T-helper 2 cell (primary cell): ENCODE data around the gene CTPS1.

Experiments
- DNase-seq, 5 experiments: peaks; one replicate each; pipeline versions ENCODE4 v3.0.0 to v3.0.0-alpha.2; 2012 to 2022

Gene CTPS1

DNA sequence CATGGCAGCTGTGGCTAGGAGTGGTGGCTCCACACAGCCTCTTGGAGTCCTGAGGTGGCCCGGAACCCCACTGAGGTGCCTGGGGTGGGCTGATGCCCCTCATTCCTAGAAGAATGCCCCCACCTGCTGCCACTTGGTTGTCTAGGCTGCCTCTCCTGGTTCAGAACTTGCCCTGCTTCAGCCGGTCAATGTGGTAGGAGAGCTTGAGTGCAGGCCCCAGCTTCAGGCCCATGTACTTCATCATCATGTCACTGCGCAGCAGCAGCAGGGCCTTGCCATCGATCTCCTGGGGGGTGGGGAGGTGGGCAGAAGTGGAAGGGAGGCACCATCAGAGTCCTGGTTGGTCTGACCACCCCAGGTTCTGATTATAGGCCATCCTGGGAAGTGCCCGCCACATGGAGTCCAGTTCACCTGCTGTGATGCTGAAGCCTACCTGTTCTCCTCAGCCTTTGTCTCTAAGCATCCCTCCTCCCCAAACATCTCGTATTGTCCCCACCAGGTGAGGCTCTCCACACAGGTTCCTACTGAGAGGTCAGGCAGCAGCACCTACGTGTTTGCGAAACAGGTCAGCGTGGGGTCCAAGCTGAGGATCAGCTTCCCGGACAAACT lies 48.6 kb downstream of the CTPS1 start:
- no peak for DNase-seq

DNA sequence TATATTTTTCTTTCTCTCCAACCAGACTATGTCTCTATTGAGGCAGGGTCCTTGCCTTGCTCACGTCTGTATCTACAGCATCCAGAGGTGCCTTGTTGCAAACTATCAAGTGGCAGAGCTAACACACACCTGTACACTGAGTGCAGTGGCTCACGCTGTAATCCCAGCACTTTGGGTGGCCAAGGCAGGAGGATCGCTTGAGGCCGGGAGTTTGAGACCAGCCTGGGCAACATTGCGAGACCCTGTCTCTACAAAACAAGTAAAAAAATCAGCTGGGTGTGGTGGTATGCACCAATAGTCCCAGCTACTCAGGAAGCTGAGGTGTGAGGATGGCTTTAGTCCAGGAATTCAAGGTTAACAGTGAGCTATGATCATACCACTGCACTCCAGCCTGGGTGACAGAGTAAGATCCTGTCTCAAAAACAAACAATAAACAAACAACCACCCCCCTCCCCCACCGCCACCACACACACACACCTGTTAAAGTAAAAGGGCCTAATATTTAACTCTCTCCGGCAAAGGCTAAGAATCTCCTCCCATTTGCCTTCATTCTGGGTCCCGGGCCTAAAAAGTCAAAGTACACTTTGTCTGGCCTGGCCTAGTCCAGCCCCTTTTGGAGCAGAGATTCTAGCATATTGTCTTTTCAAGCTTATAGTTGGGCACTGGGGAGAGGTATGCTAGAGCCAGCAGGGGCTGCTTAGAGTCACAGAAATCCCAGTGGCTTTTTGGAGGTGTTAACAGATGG lies 51.5 kb downstream of the CTPS1 start:
- no peak for DNase-seq

DNA sequence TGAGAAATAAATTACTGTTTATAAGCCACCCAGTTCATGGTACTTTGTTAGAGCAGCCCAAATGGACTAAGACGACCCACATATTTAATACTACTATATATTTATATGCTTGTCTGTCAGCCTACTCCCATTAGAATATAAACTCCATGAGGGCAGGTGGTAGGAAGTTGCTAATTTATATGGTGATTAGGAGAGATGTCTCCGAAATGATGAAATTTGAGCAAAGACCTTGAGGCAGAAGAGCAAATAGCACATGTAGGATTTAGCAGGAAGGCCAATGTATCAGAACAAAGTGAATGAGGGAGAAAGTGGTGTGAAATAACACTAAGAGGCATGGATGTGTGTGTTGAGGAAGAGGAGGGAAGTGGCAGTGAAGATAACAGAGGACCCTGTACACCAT lies 52.7 kb downstream of the CTPS1 start:
- no peak for DNase-seq

DNA sequence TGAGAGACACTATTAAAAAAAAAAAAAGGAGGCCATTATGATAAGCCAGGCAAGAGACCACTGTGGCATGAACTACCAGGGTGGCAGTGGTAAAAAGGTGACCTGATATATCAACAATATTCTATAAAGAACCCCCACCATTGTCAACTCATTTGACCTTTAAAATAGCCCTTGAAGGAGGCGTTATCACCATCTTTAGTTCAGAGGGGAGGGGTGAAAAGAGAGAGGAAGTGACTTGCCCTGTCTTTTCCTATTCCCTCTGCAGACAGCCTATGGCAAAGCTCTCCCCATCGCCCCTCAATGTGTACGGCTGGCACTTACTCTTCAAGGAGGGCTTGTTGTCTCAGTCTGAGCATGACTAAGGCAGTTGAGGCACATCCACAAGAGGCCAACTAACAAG lies 53.8 kb downstream of the CTPS1 start:
- no peak for DNase-seq

DNA sequence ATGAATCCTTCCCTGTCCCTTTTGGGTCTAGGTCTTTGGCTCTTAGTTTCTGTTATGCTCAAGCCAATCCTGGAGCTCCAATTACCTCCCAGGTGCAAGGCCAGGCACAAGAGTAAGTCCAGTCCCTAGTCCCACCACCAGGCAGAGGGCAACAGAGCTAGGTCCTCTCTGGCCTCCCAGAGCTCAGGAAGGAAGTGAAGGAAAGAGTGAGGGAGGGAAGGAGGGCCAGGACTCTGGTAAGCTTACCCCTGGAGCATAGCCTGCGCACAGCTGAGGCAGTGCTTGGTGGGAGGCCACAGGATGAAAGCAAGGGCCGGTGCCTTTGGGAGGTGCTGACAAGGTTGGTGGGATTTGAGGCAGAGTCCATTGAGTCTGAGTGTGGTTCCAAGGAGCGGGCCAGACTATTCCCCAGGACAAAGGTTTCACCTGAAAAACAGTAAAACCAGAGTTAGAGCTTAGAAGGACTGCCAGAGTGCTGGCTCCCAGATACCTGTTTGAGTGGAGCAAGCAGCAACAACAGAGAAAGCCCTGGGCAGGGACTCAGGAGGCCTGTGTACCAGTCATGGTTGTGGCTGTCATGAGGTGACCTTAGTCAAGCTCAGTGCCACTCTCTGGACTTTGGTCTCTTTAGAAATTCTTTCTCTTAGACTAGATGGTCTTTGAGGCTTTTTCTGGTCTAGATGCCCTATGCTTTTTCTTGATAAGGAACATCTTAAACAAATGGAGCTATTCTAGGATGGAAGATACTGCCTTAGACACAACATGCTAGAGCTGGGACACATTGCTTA lies 57.8 kb downstream of the CTPS1 start:
- DNase-seq: no peak

DNA sequence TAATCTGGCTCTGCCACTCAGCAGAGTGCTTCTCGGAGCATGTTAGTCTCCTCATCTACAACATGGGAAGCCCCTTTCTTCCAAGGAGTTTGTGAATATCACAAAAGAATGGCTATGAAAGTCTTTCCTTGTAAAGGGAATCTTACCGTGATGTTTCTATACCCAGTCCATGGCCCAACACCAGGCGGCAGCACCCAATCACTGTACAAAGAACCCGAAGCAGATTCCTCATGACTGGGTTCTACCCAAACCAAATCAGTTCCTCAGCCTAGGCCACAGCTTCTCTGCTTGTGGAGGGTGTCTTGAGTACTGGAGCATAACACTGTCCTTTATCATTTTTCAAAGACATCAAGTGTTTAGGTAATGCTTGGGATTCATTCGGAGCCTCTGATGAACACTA lies 58.6 kb downstream of the CTPS1 start:
- no peak for DNase-seq

DNA sequence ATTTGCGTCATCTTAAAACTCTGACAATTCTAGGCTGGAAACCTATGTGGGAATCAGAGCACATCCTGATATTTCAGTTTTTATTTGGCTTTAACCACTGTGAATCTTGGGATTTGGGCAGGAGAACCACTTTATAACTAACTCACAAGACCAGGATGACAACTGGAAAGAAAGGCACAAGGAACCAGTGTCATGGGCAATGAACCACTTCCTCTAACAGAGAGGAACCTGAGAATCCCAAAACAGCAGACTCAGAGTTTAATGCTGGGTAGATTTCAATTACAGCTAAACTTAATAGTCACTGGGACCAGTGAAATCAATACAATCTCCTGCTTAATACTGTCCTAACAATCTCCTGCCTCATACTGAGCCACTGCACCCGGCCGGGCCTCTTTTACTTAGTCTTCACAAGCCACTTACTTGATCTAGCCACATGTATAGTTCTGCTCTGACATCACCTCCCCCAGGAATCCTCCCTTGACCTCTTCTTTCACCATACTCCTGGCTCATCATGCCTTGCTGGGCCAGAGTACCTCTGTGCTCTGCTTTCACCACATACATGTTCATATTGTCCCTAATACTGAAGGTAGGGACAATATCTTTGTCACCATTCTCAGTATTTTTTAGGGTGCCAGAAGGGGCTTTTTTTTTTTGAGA lies 62.2 kb downstream of the CTPS1 start:
- no peak for DNase-seq

DNA sequence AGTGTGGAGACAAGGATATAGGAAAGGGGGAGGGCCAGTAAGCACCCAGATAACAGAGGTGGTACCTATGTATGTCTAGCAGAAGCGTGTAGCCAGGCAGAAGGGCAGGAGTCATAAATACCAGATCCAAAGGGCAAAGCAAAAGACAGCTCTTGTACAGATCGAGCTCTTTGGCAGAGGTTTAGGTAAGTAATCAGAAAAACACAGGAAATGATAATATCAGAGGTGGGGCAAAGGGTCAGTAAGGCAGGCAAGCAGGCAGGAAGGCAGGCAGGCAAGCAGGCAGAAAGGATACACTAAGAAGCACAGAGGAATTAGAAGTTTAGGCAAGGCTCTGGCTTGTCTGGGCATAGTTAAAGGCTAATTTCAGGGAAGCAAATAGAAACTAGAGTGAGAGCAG lies 64.7 kb downstream of the CTPS1 start:
- DNase-seq: peak in 1 of 5 experiments; percentile 67

DNA sequence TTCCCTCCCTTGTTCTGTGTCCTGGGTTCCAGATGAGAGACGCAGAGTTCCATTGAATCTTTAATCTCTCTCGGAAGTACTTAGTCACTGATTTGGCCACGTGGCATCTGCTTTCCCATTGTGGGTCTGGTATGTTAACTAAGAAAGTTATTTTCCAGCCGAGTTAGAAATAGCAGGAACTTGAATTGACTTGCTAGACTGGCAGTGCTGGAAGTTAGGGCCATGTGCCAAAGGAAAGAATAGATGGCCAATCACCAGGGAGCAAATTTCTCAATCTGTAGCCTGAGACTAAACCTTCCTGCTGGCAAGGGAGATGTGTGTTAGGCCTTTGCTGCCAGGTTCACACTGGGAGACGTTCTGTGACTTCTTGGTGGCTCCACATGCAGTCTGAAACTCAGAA lies 66.2 kb downstream of the CTPS1 start:
- DNase-seq: no peak

DNA sequence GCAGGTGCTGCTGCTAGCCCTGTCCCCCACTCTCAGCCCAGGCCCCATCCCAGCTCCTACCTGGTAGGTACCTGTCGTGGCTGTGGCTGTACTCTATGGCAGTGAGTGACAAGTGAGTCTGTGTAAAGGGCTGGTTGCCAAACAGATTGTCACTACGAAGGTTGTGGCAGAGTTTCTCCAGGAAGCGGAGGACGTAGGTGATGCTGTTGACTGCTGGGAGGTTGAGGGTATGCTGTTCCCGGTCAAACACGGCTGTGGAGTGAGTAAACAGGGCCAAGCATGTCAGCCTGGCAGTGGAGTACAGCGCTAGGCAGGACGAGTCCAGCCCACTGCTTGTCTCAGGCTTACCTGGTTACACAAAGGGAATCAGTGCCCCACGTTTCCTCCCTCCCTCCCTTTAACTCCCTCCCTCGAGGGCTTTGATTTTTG lies 66.9 kb downstream of the CTPS1 start:
- DNase-seq: no peak

DNA sequence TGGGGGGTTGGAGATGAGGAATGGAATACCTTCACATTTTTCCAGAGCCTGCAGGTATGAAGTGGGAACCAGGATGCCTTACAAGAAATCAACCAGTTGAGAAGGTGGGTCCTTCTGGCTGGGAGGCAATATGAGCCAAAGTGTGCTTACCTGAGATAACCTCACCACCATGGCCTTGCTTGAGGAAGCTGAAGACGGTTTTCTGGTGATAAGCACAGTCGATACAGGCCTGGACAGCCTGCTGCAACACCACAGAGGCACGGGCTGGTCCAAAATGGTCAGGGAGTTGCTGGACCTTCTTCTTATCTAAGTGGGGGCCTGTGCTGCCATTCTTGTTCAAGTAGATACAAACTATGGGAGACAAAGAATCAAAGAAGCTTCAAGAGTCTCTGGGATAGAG lies 69.0 kb downstream of the CTPS1 start:
- DNase-seq: no peak

DNA sequence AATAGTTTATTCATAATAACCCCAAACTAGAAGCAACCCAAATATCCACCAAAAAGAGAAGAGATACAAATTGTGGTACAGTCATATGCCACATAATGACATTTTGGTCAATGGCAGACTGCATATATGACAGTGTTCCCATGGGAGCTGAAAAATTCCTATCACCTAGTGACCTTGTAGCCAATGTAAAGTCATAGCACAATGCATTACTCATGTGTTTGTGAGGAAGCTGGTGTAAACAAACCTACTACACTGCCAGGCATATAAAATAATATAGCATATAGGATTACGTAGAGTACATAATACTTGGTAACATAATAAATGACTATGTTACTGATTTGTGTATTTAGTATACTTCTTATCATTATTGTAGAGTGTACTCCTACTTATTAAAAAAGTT lies 71.5 kb downstream of the CTPS1 start:
- no peak for DNase-seq

DNA sequence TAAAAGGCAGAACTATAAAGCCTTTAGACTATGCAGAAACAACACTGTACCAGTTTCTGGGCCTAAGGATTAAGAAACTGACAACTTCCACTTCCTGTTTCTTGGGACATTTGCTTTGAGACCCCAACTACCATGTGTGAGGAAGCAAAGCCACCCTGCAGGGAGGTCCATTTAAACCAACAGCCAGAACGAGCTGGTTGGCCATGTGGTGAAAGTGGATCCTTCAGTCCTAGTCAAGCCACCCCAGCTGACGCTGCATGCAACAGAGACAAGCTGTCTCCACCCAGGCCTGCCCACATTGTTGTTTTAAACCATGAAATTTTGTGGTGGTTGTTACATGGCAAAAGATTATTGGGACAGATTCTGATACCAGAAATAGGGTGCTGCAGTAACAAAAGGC lies 73.8 kb downstream of the CTPS1 start:
- DNase-seq: no peak

DNA sequence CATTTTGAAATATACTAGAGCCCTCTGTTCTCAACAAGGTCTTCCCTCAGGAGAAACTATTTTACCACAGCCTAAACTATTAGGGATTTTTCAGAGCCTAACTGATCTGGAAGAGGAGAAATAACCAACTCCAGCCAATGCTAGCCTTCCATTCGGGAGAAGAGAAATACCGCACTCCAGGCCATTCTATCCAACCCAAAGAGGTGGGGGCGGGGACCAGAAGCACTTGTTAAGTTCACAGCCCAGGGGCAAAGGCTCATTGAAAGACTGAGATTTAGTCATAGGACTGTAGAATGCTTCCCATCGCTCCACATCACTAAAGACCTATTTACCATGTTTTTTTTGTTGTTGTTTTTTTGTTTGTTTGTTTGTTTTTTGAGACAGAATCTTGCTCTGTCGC lies 77.4 kb downstream of the CTPS1 start:
- DNase-seq: no peak
